Activated B cell treated with CpG ODN at 0.5 μM for 24 hours (primary cell): ENCODE results near the gene TOP2B. TPM values are rescaled to one million over a fixed set of nuclear protein-coding genes. Genes with fewer than 3 reads are reported as not detected.

Experiments used
- ATAC-seq: fragments of 200-7000 bp; cut with Tn5 transposase; one replicate; pipeline ENCODE4 v1.10.0; 2021; ENCODE audit warnings: low read depth, mild to moderate bottlenecking, moderate library complexity
- CTCF ChIA-PET: fragments of 350-600 bp; sonication (Branson Sonifier 250); formaldehyde crosslinking; loops from one replicate; lab custom pipeline; 2021; ENCODE audit warnings: antibody characterized with exemption; lab: Charles Lee
- POLR2A ChIA-PET: fragments of 350-600 bp; sonication (Branson Sonifier 250); formaldehyde crosslinking; loops from one replicate; lab custom pipeline; 2021; ENCODE audit warnings: antibody characterized with exemption; lab: Charles Lee
- DNase-seq: peaks from one replicate; pipeline ENCODE4 v3.0.0; 2022
- H3K27ac Mint-ChIP-seq: one replicate; pipeline ENCODE4 v1.8.0; 2020; ENCODE audit warnings: mixed read lengths
- H3K27me3 Mint-ChIP-seq: one replicate; pipeline ENCODE4 v1.8.0; 2021; ENCODE audit warnings: mixed read lengths
- H3K36me3 Mint-ChIP-seq: one replicate; pipeline ENCODE4 v1.8.0; 2021; ENCODE audit warnings: low read depth, mixed read lengths
- H3K4me1 Mint-ChIP-seq: one replicate; pipeline ENCODE4 v1.8.0; 2021; ENCODE audit warnings: mixed read lengths
- H3K4me3 Mint-ChIP-seq: one replicate; pipeline ENCODE4 v1.8.0; 2020; ENCODE audit warnings: mild to moderate bottlenecking, mixed read lengths
- H3K9me3 Mint-ChIP-seq: one replicate; pipeline ENCODE4 v1.8.0; 2020; ENCODE audit warnings: mixed read lengths
- CTCF ChIP-seq: fragments of 200-600 bp; IDR thresholded peaks from one replicate; pipeline ENCODE4 v1.8.0; 2022; ENCODE audit warnings: antibody characterized with exemption, mild to moderate bottlenecking
- intact Hi-C: fragments of 100-400 bp; cut with micrococcal nuclease; formaldehyde crosslinking; loops from one replicate; pipeline ENCODE4 v1.15.1; 2024
- total RNA-seq: library from RNA; stranded (reverse); gene quantifications from 2 replicates; pipeline ENCODE4 v1.2.3, GENCODE V29; 2022

The TOP2B gene
- 117 and 125 TPM in 2 replicates for total RNA-seq

GRCh38 chr3:25664812-25665314 lies at the start of gene TOP2B:
TSS of gene TOP2B (minus strand) at chr3:25664907. CDS start at chr3:25664297, 610 bp downstream.
- intact Hi-C loops, result loop anchor here (1.0 to 10.0 kb wide), 7 partner anchors 57 to 1819 kb away; partner anchors contain the start of genes NGLY1, NR1D2, OXSM and SLC4A7
- CTCF ChIA-PET, result interaction anchor here (0.8 kb wide), 1 partner anchor 14 kb away, joined by 3 read pairs; no protein-coding TSS in a partner anchor
- Mint-ChIP-seq H3K36me3 (peaks cover 12% of the 10 kb centered on the region), H3K27me3 (no peaks in the 10 kb centered on the region), H3K27ac (peak within 1 kb of the TSS; percentile 99), H3K4me3 (peak within 1 kb of the TSS; percentile 93), H3K9me3 (no peaks in the 10 kb centered on the region), H3K4me1 (peaks cover 53% of the 10 kb centered on the region)
- peak; percentile 85 for ATAC-seq
- no peak for TF ChIP-seq CTCF
- POLR2A ChIA-PET, result interaction anchor here (1.0 to 2.4 kb wide), 4 partner anchors 117 to 119 kb away, joined by 3 to 15 read pairs (median 7); partner anchors contain the start of gene NGLY1
- DNase-seq, result peak; percentile 89

GRCh38 chr3:25713341-25713985 lies 48.8 kb upstream of the TOP2B start:
- Mint-ChIP-seq H3K27ac (no peak overlapping the region), H3K4me3 (no peak overlapping the region), H3K27me3 (no peaks in the 10 kb centered on the region), H3K36me3 (peaks cover 15% of the 10 kb centered on the region), H3K4me1 (no peaks in the 10 kb centered on the region), H3K9me3 (peaks cover 8% of the 10 kb centered on the region)
- DNase-seq (no peak), ATAC-seq (no peak)
- ChIA-PET CTCF (no interaction called here), POLR2A (no interaction called here)
- TF ChIP-seq CTCF, result no peak
- intact Hi-C loops, result no loop called here

- POLR2A ChIA-PET, result no interaction called here
- no peak for TF ChIP-seq CTCF
These were observed 46.4 kb upstream of the TOP2B start for GRCh38 chr3:25711090-25711489.

GRCh38 chr3:25708036-25708435 lies 43.3 kb upstream of the TOP2B start:
- no peak overlapping the region for H3K27ac Mint-ChIP-seq
- no peaks in the 10 kb centered on the region for H3K36me3 Mint-ChIP-seq
- ChIA-PET POLR2A (no interaction called here), CTCF (no interaction called here)
- no peak for DNase-seq
- no peaks in the 10 kb centered on the region for H3K9me3 Mint-ChIP-seq
- H3K27me3 Mint-ChIP-seq, result peaks cover 4% of the 10 kb centered on the region
- no peak overlapping the region for H3K4me3 Mint-ChIP-seq
- no peak for TF ChIP-seq CTCF
- no peaks in the 10 kb centered on the region for H3K4me1 Mint-ChIP-seq
- ATAC-seq, result no peak
- intact Hi-C loops, result no loop called here

More at GRCh38 chr3:25711090-25711489, 46.4 kb upstream of the TOP2B start:
- ATAC-seq (no peak), DNase-seq (no peak)
- CTCF ChIA-PET, result interaction anchor here (1.3 kb wide), 1 partner anchor 63 kb away, joined by 3 read pairs; no protein-coding TSS in a partner anchor
- peaks cover 1% of the 10 kb centered on the region for H3K27me3 Mint-ChIP-seq
- intact Hi-C loops, result no loop called here
- H3K9me3 Mint-ChIP-seq, result no peaks in the 10 kb centered on the region
- no peak overlapping the region for H3K4me3 Mint-ChIP-seq
- no peaks in the 10 kb centered on the region for H3K36me3 Mint-ChIP-seq
- no peak overlapping the region for H3K27ac Mint-ChIP-seq
- no peaks in the 10 kb centered on the region for H3K4me1 Mint-ChIP-seq

- Mint-ChIP-seq H3K27me3 (peaks cover 4% of the 10 kb centered on the region), H3K9me3 (no peaks in the 10 kb centered on the region), H3K4me1 (no peaks in the 10 kb centered on the region), H3K27ac (no peak overlapping the region), H3K4me3 (no peak overlapping the region), H3K36me3 (no peaks in the 10 kb centered on the region)
- no peak for DNase-seq
- POLR2A ChIA-PET, result no interaction called here
- intact Hi-C loops, result no loop called here
- TF ChIP-seq CTCF, result no peak
- no peak for ATAC-seq
- CTCF ChIA-PET, result no interaction called here
These were observed 42.7 kb upstream of the TOP2B start for GRCh38 chr3:25707268-25707926.
